HEK293T (cell line): ENCODE results near the gene PRKAR2A.
"Not testable (repeated sequence)": the region's sequence is repeated elsewhere in the genome, so short reads cannot be mapped to it uniquely, and the experiment has no call there.

ENCODE experiments used
- HDGF ChIP-seq: fragments of 450-650 bp; IDR thresholded peaks from 2 replicates; pipeline ENCODE4 v1.6.1; 2017; ENCODE audit warnings: antibody characterized with exemption, borderline replicate concordance
- TF ChIP-seq, protein P1 (sequence below): fragments of 450-650 bp; IDR thresholded peaks from 2 replicates; pipeline ENCODE4 v1.6.1; 2016

DNA sequence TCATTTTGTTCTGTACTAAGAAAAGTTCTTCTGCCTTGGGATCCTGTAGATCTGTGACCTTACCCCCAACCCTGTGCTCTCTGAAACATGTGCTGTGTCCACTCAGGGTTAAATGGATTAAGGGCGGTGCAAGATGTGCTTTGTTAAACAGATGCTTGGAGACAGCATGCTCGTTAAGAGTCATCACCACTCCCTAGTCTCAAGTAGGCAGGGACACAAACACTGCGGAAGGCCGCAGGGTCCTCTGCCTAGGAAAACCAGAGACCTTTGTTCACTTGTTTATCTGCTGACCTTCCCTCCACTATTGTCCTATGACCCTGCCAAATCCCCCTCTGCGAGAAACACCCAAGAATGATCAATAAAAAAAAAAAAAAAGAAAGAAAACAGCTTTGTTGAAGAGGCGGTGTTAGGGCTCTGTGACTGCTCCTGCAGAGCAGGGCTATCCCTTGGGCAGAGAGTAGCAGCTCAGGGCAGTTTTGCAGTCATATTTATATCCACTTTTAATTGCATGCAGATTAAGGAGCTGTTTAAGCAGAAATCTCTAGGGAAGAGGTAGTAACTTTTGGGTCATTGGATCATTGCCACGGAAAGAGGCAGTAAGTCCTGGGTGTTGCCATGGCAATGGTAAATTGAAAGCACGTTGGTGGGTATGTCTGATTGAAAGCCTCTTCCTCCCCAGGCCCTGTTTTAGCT is 112.5 kb downstream of the PRKAR2A start:
- TF ChIP-seq, protein P1, sequence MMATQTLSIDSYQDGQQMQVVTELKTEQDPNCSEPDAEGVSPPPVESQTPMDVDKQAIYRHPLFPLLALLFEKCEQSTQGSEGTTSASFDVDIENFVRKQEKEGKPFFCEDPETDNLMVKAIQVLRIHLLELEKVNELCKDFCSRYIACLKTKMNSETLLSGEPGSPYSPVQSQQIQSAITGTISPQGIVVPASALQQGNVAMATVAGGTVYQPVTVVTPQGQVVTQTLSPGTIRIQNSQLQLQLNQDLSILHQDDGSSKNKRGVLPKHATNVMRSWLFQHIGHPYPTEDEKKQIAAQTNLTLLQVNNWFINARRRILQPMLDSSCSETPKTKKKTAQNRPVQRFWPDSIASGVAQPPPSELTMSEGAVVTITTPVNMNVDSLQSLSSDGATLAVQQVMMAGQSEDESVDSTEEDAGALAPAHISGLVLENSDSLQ = not testable (repeated sequence)
- TF ChIP-seq HDGF = not testable (repeated sequence)
